MCF 10A (cell line): ENCODE results near the gene C17orf113. TPM values are rescaled to one million over a fixed set of nuclear protein-coding genes. Genes with fewer than 3 reads are reported as not detected.

Source experiments
- BruUV-seq: library from RNA; stranded (reverse); fragments of 400-500 nt; replicated peaks from 2 replicates; lab custom pipeline; 2021; lab: Mats Ljungman, UMichigan
- CTCF ChIA-PET: fragments of 300-600 bp; sonication (Branson Sonifier 250); formaldehyde crosslinking; extraction: SDS; loops from one replicate; lab custom pipeline; 2021; ENCODE audit warnings: antibody characterized with exemption, inconsistent platforms; lab: Yijun Ruan, JAX
- POLR2A ChIA-PET: fragments of 300-600, 350-650 bp; sonication (Branson Sonifier 250); formaldehyde crosslinking; extraction: SDS; loops from one replicate; lab custom pipeline; 2020; ENCODE audit warnings: antibody characterized with exemption, inconsistent platforms; lab: Yijun Ruan, JAX
- DNase-seq: peaks from one replicate; pipeline ENCODE4 v3.0.0-alpha.2; 2018; ENCODE audit not compliant: unreplicated experiment
- H3K27ac Mint-ChIP-seq: one replicate; pipeline ENCODE4 v1.8.0; 2022; ENCODE audit warnings: mild to moderate bottlenecking, low read depth, mixed read lengths; ENCODE audit not compliant: unreplicated experiment
- H3K27me3 Mint-ChIP-seq: one replicate; pipeline ENCODE4 v1.8.0; 2022; ENCODE audit warnings: mixed read lengths; ENCODE audit not compliant: insufficient read depth, unreplicated experiment
- H3K36me3 Mint-ChIP-seq: one replicate; pipeline ENCODE4 v1.8.0; 2022; ENCODE audit warnings: mild to moderate bottlenecking, moderate library complexity, mixed read lengths; ENCODE audit not compliant: insufficient read depth, unreplicated experiment
- H3K4me1 Mint-ChIP-seq: one replicate; pipeline ENCODE4 v1.8.0; 2022; ENCODE audit warnings: mixed read lengths; ENCODE audit not compliant: insufficient read depth, unreplicated experiment
- H3K4me3 Mint-ChIP-seq: one replicate; pipeline ENCODE4 v1.8.0; 2022; ENCODE audit warnings: mild to moderate bottlenecking, moderate library complexity, mixed read lengths; ENCODE audit not compliant: unreplicated experiment
- H3K9me3 Mint-ChIP-seq: one replicate; pipeline ENCODE4 v1.8.0; 2022; ENCODE audit warnings: mixed read lengths; ENCODE audit not compliant: unreplicated experiment
- intact Hi-C: fragments of 100-400 bp; cut with micrococcal nuclease; formaldehyde crosslinking; loops from 2 replicates; pipeline ENCODE4 v1.14.1; 2022
- total RNA-seq: library from RNA; stranded (reverse); gene quantifications from 2 replicates; pipeline ENCODE4 v1.2.3, GENCODE V29; 2022
- TF ChIP-seq, protein P1 (sequence below): fragments of 200-600 bp; IDR thresholded peaks from one replicate; pipeline ENCODE4 v1.8.0; 2022; ENCODE audit warnings: antibody characterized with exemption, mild to moderate bottlenecking; ENCODE audit not compliant: unreplicated experiment

Gene C17orf113
- total RNA-seq, 1 experiment from 2014 or later, result 0.72 TPM

DNA sequence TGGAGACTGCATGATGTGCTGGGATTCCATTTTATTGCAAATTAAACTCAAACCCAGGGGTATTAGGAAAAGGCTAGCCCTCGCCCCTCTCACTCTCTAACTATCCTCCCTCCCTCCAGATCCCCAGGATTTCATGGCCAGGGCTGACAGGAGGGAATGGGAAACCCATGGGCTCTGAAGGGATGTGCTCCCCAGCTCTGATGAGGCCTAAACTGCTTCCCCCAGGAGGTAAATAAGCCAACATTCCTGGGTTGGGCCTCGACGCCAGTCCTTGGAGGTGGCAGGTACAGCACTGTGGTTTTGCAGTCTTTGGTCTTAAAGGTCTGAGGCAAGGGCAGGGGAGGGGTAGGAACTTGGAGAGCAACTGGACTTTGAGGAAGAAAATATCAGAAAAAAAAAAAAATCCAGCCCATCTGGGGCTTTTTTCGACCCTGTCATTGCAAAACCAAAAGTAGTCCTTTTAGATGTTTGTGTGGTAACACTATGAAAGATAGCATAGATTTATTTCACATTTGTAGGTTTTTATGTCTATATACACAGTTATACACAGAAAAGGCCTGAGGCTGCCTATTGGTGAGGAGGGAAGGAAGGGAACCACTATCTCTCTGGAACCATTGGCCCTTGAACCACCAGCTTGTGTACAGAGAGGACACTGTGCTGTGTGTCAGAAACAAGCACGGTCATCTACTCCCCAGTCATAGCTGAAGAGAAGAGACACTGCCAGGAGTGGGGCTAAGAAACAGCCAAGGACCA, 12.0 kb downstream of the C17orf113 start:
- POLR2A ChIA-PET, result no interaction called here
- Mint-ChIP-seq H3K4me1 (no peaks in the 10 kb centered on the region), H3K4me3 (no peak overlapping the region), H3K36me3 (peaks cover 7% of the 10 kb centered on the region), H3K27ac (no peak overlapping the region), H3K9me3 (no peaks in the 10 kb centered on the region), H3K27me3 (no peaks in the 10 kb centered on the region)
- BruUV-seq, result no TSS peak
- intact Hi-C loops, result no loop called here
- no peak for DNase-seq
- TF ChIP-seq, protein P1, sequence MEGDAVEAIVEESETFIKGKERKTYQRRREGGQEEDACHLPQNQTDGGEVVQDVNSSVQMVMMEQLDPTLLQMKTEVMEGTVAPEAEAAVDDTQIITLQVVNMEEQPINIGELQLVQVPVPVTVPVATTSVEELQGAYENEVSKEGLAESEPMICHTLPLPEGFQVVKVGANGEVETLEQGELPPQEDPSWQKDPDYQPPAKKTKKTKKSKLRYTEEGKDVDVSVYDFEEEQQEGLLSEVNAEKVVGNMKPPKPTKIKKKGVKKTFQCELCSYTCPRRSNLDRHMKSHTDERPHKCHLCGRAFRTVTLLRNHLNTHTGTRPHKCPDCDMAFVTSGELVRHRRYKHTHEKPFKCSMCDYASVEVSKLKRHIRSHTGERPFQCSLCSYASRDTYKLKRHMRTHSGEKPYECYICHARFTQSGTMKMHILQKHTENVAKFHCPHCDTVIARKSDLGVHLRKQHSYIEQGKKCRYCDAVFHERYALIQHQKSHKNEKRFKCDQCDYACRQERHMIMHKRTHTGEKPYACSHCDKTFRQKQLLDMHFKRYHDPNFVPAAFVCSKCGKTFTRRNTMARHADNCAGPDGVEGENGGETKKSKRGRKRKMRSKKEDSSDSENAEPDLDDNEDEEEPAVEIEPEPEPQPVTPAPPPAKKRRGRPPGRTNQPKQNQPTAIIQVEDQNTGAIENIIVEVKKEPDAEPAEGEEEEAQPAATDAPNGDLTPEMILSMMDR, result no peak
- CTCF ChIA-PET, result interaction anchor here (3.4 to 3.9 kb wide), 2 partner anchors 13 to 29 kb away, joined by 9 to 22 read pairs; no protein-coding TSS in a partner anchor

DNA sequence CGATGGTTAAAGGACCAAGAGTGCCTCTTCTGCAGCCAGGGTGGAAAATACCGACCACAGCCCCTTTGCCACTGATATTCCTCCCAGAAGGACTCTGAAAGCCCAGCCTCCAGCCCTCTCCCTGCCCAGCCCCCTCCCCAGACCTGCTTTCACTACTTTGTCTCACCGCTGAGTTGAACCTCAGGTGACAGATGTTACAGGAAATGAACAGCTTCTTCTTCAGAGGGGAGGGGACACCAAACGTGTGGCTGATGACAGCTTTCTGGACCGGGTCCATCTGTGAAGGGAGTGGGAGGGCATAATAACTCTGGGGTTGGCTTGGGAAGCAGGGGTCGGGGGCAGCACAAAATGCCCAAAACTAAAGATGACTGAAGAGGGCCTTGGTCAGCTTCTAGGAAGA, 16.3 kb downstream of the C17orf113 start:
- H3K4me1 Mint-ChIP-seq, result no peaks in the 10 kb centered on the region
- no peak overlapping the region for H3K4me3 Mint-ChIP-seq
- no peaks in the 10 kb centered on the region for H3K9me3 Mint-ChIP-seq
- peaks cover 7% of the 10 kb centered on the region for H3K36me3 Mint-ChIP-seq
- POLR2A ChIA-PET, result interaction anchor here (0.7 kb wide), 1 partner anchor 87 kb away, joined by 3 read pairs; the partner anchor contains the start of gene KAT2A
- intact Hi-C loops, result no loop called here
- H3K27ac Mint-ChIP-seq, result no peak overlapping the region
- no peaks in the 10 kb centered on the region for H3K27me3 Mint-ChIP-seq
- CTCF ChIA-PET, result interaction anchor here (0.7 to 1.4 kb wide), 2 partner anchors 10 to 609 kb away, joined by 3 to 5 read pairs; no protein-coding TSS in a partner anchor
- TF ChIP-seq, protein P1, result no peak
- no peak for DNase-seq
- BruUV-seq, result no TSS peak

DNA sequence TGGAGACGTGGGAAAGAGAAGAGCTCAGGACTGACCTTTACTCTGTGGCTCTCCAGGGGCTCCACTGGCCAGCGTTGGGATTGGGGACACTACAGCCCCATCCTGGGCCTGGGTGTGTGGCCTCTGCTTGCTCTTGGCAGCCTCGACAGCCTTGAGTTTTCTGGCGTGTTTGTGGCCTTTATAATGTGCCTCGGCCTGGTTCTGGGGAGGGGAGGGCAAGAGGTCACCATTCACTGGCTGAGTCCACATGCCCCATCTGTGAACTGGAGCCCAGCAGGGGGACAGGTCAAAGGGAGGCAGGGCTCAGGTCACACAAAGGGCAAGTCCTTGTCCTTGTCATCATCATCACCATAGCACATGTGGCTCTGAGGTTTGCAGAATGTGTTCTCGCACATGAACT, 18.8 kb downstream of the C17orf113 start:
- intact Hi-C loops, result no loop called here
- TF ChIP-seq, protein P1, result no peak
- ChIA-PET CTCF (interaction anchor here (0.9 to 7.0 kb wide), 2 partner anchors 11 to 85 kb away, joined by 3 to 40 read pairs; no protein-coding TSS in a partner anchor), POLR2A (interaction anchor here (0.7 to 0.9 kb wide), 3 partner anchors 9 to 235 kb away, joined by 3 read pairs; no protein-coding TSS in a partner anchor)
- H3K27ac Mint-ChIP-seq, result no peak overlapping the region
- no TSS peak for BruUV-seq
- peaks cover 8% of the 10 kb centered on the region for H3K36me3 Mint-ChIP-seq
- H3K27me3 Mint-ChIP-seq, result no peaks in the 10 kb centered on the region
- H3K4me1 Mint-ChIP-seq, result no peaks in the 10 kb centered on the region
- no peaks in the 10 kb centered on the region for H3K9me3 Mint-ChIP-seq
- no peak for DNase-seq
- no peak overlapping the region for H3K4me3 Mint-ChIP-seq

DNA sequence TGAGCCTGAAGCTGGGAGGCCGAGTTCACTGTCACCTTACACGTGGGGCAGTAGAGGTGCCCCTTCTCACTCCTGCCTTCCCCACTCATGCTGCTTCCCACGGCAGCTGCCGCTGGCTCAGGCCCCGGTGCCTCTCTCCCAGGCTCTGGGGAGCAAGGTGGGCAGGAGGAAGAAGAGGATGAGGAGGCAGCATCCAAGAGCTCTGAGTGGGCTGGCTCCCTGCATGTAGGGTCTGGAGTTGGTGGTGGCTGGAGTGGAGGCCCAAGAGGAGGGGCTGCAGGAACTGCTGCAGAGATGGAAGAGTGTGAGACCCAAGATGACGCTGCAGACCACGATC, 21.6 kb downstream of the C17orf113 start:
- H3K27ac Mint-ChIP-seq, result no peak overlapping the region
- H3K27me3 Mint-ChIP-seq, result no peaks in the 10 kb centered on the region
- peaks cover 18% of the 10 kb centered on the region for H3K36me3 Mint-ChIP-seq
- TF ChIP-seq, protein P1, result no peak
- ChIA-PET CTCF (interaction anchor here (0.6 to 7.0 kb wide), 5 partner anchors 10 to 545 kb away, joined by 3 to 40 read pairs (median 3); no protein-coding TSS in a partner anchor), POLR2A (interaction anchor here (3.7 kb wide), 1 partner anchor 12 kb away, joined by 10 read pairs; the partner anchor contains the start of gene DNAJC7)
- peaks cover 6% of the 10 kb centered on the region for H3K4me1 Mint-ChIP-seq
- no peaks in the 10 kb centered on the region for H3K9me3 Mint-ChIP-seq
- BruUV-seq, result no TSS peak
- DNase-seq, result no peak
- no peak overlapping the region for H3K4me3 Mint-ChIP-seq
- intact Hi-C loops, result no loop called here
